ENCODE data around the gene ZCCHC24.
A peak's percentile ranks its signal among the peaks of the same experiment; 100 is the strongest.

DNA sequence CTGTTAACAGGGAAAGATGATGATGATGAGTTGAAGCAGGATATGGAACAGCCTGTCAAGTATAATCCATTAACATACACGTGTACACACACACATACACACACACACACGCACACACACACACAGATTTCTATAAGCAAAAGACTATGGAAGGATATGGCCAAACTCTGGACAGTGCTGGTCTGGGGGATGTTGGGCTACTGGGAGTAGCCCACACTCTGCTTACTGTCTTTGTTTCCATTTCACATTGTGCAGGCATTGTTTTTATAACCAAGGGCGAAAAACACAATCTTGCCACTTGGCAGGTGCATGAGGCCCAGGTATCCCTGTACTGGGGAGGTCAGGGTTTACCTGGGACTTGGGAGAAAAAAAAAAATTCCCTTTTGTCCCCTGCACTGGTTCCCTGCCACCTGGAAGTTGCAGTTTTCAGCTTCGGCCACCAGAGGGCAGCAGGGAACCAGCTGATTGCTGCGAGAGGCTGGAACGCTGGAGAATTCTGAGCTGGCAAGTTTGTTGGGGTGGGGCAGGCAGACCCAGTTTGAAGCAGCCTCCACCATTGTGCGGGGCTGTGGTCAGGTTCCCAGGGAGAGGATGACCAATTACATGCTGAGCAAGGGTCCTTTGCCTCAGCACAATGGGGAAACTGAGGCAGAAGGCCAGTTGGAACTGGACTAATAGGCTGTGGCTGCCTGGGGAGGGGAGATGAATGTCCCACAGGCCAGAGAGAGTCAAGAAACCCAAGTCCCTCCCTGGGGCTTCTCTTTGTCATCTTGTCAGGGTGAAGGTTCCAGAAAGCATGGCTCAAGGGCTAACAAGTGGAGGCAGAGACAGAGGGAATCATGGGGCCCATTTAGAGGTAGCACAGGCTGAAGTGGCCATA, 70.9 kb downstream of the ZCCHC24 start:
- TF ChIP-seq, protein P1, sequence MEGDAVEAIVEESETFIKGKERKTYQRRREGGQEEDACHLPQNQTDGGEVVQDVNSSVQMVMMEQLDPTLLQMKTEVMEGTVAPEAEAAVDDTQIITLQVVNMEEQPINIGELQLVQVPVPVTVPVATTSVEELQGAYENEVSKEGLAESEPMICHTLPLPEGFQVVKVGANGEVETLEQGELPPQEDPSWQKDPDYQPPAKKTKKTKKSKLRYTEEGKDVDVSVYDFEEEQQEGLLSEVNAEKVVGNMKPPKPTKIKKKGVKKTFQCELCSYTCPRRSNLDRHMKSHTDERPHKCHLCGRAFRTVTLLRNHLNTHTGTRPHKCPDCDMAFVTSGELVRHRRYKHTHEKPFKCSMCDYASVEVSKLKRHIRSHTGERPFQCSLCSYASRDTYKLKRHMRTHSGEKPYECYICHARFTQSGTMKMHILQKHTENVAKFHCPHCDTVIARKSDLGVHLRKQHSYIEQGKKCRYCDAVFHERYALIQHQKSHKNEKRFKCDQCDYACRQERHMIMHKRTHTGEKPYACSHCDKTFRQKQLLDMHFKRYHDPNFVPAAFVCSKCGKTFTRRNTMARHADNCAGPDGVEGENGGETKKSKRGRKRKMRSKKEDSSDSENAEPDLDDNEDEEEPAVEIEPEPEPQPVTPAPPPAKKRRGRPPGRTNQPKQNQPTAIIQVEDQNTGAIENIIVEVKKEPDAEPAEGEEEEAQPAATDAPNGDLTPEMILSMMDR (conservative IDR thresholded peaks at IDR 0.05) = peak; percentile 96
- TF ChIP-seq ZFX (IDR thresholded peaks at IDR 0.05) = no peak
